Peyer's patch (tissue), 4 donors: ENCODE results near the gene OMP.

Source experiments
- CTCF ChIP-seq, 6 experiments: fragments of 450-650 bp in 4 of 6; fragments of 200-600 bp in 2 of 6; sonication (generic) in 1 of 6; IDR thresholded peaks; one replicate each; pipeline ENCODE4 v1.5.1; 2017 to 2019; ENCODE audit warnings: antibody characterized with exemption in 6 of 6, mild to moderate bottlenecking in 3 of 6, moderate library complexity in 1 of 6
- POLR2A ChIP-seq, 2 donors: fragments of 450-650 bp; IDR thresholded peaks; one replicate each; pipeline ENCODE4 v1.5.1; 2017; ENCODE audit warnings: antibody characterized with exemption in 2 of 2, mild to moderate bottlenecking in 2 of 2, moderate library complexity in 2 of 2

GRCh38 chr11:77151804-77152509 is 49.3 kb downstream of the OMP start:
- TF ChIP-seq CTCF (IDR thresholded peaks at IDR 0.05) (no peak), POLR2A (IDR thresholded peaks at IDR 0.05) (no peak)
